Measurements from ENCODE around the gene DNAAF8. TPM values are rescaled to one million over a fixed set of nuclear protein-coding genes. Genes with fewer than 3 reads are reported as not detected.
"Not testable (repeated sequence)": the region's sequence is repeated elsewhere in the genome, so short reads cannot be mapped to it uniquely, and the experiment has no call there.

DNAAF8 gene
- total RNA-seq, 2 experiments from 2014 or later: 0.11 to 0.16 TPM

- intact Hi-C loops (cut with DNase I, micrococcal nuclease): no loop called here
- DNase-seq (no peak), ATAC-seq (no peak)
- Mint-ChIP-seq H3K36me3 (ENCODE audit: low read depth) (no peaks in the 10 kb centered on the region), H3K4me3 (no peak overlapping the region), H3K27me3 (no peaks in the 10 kb centered on the region), H3K9me3 (ENCODE audit: low read depth) (no peaks in the 10 kb centered on the region), H3K27ac (no peak overlapping the region), H3K4me1 (no peaks in the 10 kb centered on the region)
- CTCF ChIA-PET: no interaction called here
- POLR2A ChIA-PET: no interaction called here
Observed at GRCh38 chr16:4777339-4778049, 43.2 kb downstream of the DNAAF8 start.

- DNase-seq (no peak), ATAC-seq (no peak)
- ChIA-PET CTCF (no interaction called here), POLR2A (no interaction called here)
- H3K27ac Mint-ChIP-seq: no peak overlapping the region
- H3K4me3 Mint-ChIP-seq: no peak overlapping the region
- H3K36me3 Mint-ChIP-seq (ENCODE audit: low read depth): no peaks in the 10 kb centered on the region
- no peaks in the 10 kb centered on the region for H3K4me1 Mint-ChIP-seq
- H3K27me3 Mint-ChIP-seq: no peaks in the 10 kb centered on the region
- intact Hi-C loops (cut with DNase I, micrococcal nuclease): no loop called here
- no peaks in the 10 kb centered on the region for H3K9me3 Mint-ChIP-seq (ENCODE audit: low read depth)
Observed at GRCh38 chr16:4778050-4778392, 43.7 kb downstream of the DNAAF8 start.

- H3K27ac Mint-ChIP-seq: no peak overlapping the region
- intact Hi-C loops (cut with DNase I, micrococcal nuclease): no loop called here
- CTCF ChIA-PET: no interaction called here
Observed at GRCh38 chr16:4780235-4780634, 45.9 kb downstream of the DNAAF8 start.

GRCh38 chr16:4783251-4783950 is 49.1 kb downstream of the DNAAF8 start:
- ATAC-seq (no peak), DNase-seq (no peak)
- ChIA-PET POLR2A (no interaction called here), CTCF (no interaction called here)
- no peaks in the 10 kb centered on the region for H3K27me3 Mint-ChIP-seq
- intact Hi-C loops (cut with DNase I, micrococcal nuclease): no loop called here
- no peak overlapping the region for H3K4me3 Mint-ChIP-seq
- no peak overlapping the region for H3K27ac Mint-ChIP-seq
- H3K4me1 Mint-ChIP-seq: no peaks in the 10 kb centered on the region
- no peaks in the 10 kb centered on the region for H3K9me3 Mint-ChIP-seq (ENCODE audit: low read depth)
- no peaks in the 10 kb centered on the region for H3K36me3 Mint-ChIP-seq (ENCODE audit: low read depth)

More at GRCh38 chr16:4780235-4780634, 45.9 kb downstream of the DNAAF8 start:
- Mint-ChIP-seq H3K36me3 (ENCODE audit: low read depth) (no peaks in the 10 kb centered on the region), H3K9me3 (ENCODE audit: low read depth) (no peaks in the 10 kb centered on the region), H3K4me1 (no peaks in the 10 kb centered on the region), H3K4me3 (no peak overlapping the region), H3K27me3 (no peaks in the 10 kb centered on the region)
- ATAC-seq (no peak), DNase-seq (no peak)
- POLR2A ChIA-PET: no interaction called here

GRCh38 chr16:4783951-4784336 is 49.6 kb downstream of the DNAAF8 start:
- no peaks in the 10 kb centered on the region for H3K36me3 Mint-ChIP-seq (ENCODE audit: low read depth)
- no peaks in the 10 kb centered on the region for H3K9me3 Mint-ChIP-seq (ENCODE audit: low read depth)
- no peak for ATAC-seq
- ChIA-PET POLR2A (no interaction called here), CTCF (no interaction called here)
- H3K27me3 Mint-ChIP-seq: no peaks in the 10 kb centered on the region
- DNase-seq: no peak
- no peaks in the 10 kb centered on the region for H3K4me1 Mint-ChIP-seq
- no peak overlapping the region for H3K27ac Mint-ChIP-seq
- intact Hi-C loops (cut with DNase I, micrococcal nuclease): no loop called here
- no peak overlapping the region for H3K4me3 Mint-ChIP-seq

GRCh38 chr16:4784444-4784987 is 50.2 kb downstream of the DNAAF8 start:
- H3K4me3 Mint-ChIP-seq; H3K27me3 Mint-ChIP-seq; POLR2A ChIA-PET; H3K36me3 Mint-ChIP-seq (ENCODE audit: low read depth); H3K27ac Mint-ChIP-seq; CTCF ChIA-PET; H3K9me3 Mint-ChIP-seq (ENCODE audit: low read depth); intact Hi-C loops (cut with DNase I, micrococcal nuclease); H3K4me1 Mint-ChIP-seq; ATAC-seq; DNase-seq: not testable (repeated sequence)

- DNase-seq (no peak), ATAC-seq (no peak)
- Mint-ChIP-seq H3K9me3 (ENCODE audit: low read depth) (no peaks in the 10 kb centered on the region), H3K27me3 (no peaks in the 10 kb centered on the region), H3K36me3 (ENCODE audit: low read depth) (no peaks in the 10 kb centered on the region), H3K4me3 (no peak overlapping the region), H3K4me1 (no peaks in the 10 kb centered on the region), H3K27ac (no peak overlapping the region)
- POLR2A ChIA-PET: no interaction called here
- intact Hi-C loops (cut with DNase I, micrococcal nuclease): no loop called here
- CTCF ChIA-PET: interaction anchor here (1.2 kb wide), 1 partner anchor 14 kb away, joined by 3 read pairs; no protein-coding TSS in a partner anchor
Observed at GRCh38 chr16:4785758-4786433, 51.6 kb downstream of the DNAAF8 start.

- no peak for ATAC-seq
- no peaks in the 10 kb centered on the region for H3K4me1 Mint-ChIP-seq
- intact Hi-C loops (cut with DNase I, micrococcal nuclease): no loop called here
- H3K27ac Mint-ChIP-seq: no peak overlapping the region
- H3K9me3 Mint-ChIP-seq (ENCODE audit: low read depth): no peaks in the 10 kb centered on the region
- no peak for DNase-seq
- H3K27me3 Mint-ChIP-seq: peaks cover 2% of the 10 kb centered on the region
- POLR2A ChIA-PET: no interaction called here
- CTCF ChIA-PET: interaction anchor here (0.7 kb wide), 1 partner anchor 413 kb away, joined by 3 read pairs; no protein-coding TSS in a partner anchor
- no peaks in the 10 kb centered on the region for H3K36me3 Mint-ChIP-seq (ENCODE audit: low read depth)
- H3K4me3 Mint-ChIP-seq: no peak overlapping the region
Observed at GRCh38 chr16:4787068-4787467, 52.7 kb downstream of the DNAAF8 start.

- POLR2A ChIA-PET: no interaction called here
- H3K27me3 Mint-ChIP-seq: peaks cover 2% of the 10 kb centered on the region
- H3K4me1 Mint-ChIP-seq: no peaks in the 10 kb centered on the region
- no peak for ATAC-seq
- CTCF ChIA-PET: interaction anchor here (0.6 kb wide), 1 partner anchor 44 kb away, joined by 3 read pairs; no protein-coding TSS in a partner anchor
- no peak within 1 kb of the TSS for H3K4me3 Mint-ChIP-seq
- H3K27ac Mint-ChIP-seq: no peak within 1 kb of the TSS
- no peaks in the 10 kb centered on the region for H3K36me3 Mint-ChIP-seq (ENCODE audit: low read depth)
- no peaks in the 10 kb centered on the region for H3K9me3 Mint-ChIP-seq (ENCODE audit: low read depth)
- DNase-seq: no peak
- intact Hi-C loops (cut with DNase I, micrococcal nuclease): no loop called here
Observed at GRCh38 chr16:4787627-4788482, 53.5 kb downstream of the DNAAF8 start, which contains the start of gene SEPTIN12. TSS of gene SEPTIN12 (minus strand) at chr16:4788345. CDS start at chr16:4787645, 700 bp downstream.

- ATAC-seq (no peak), DNase-seq (no peak)
- Mint-ChIP-seq H3K36me3 (ENCODE audit: low read depth) (no peaks in the 10 kb centered on the region), H3K27me3 (peaks cover 2% of the 10 kb centered on the region), H3K9me3 (ENCODE audit: low read depth) (no peaks in the 10 kb centered on the region), H3K4me3 (no peak overlapping the region), H3K4me1 (no peaks in the 10 kb centered on the region), H3K27ac (no peak overlapping the region)
- POLR2A ChIA-PET: no interaction called here
- intact Hi-C loops (cut with DNase I, micrococcal nuclease): no loop called here
- CTCF ChIA-PET: interaction anchor here (0.6 kb wide), 1 partner anchor 44 kb away, joined by 3 read pairs; no protein-coding TSS in a partner anchor
Observed at GRCh38 chr16:4788489-4788889, 54.2 kb downstream of the DNAAF8 start.

- H3K9me3 Mint-ChIP-seq (ENCODE audit: low read depth): no peaks in the 10 kb centered on the region
- POLR2A ChIA-PET: no interaction called here
- CTCF ChIA-PET: no interaction called here
Observed at GRCh38 chr16:4788910-4789309, 54.6 kb downstream of the DNAAF8 start.

More at GRCh38 chr16:4788910-4789309, 54.6 kb downstream of the DNAAF8 start:
- H3K27me3 Mint-ChIP-seq: peaks cover 2% of the 10 kb centered on the region
- no peak overlapping the region for H3K4me3 Mint-ChIP-seq
- intact Hi-C loops (cut with DNase I, micrococcal nuclease): no loop called here
- no peaks in the 10 kb centered on the region for H3K36me3 Mint-ChIP-seq (ENCODE audit: low read depth)
- no peak for DNase-seq
- H3K27ac Mint-ChIP-seq: no peak overlapping the region
- ATAC-seq: no peak
- H3K4me1 Mint-ChIP-seq: no peaks in the 10 kb centered on the region
